Smooth muscle cell (in vitro differentiated cells): ENCODE measurements around the gene NAA38. TPM values are rescaled to one million over a fixed set of nuclear protein-coding genes. Genes with fewer than 3 reads are reported as not detected.

Experiments
- DNase-seq: peaks from one replicate; lab custom pipeline; 2025; ENCODE audit not compliant: unreplicated experiment; lab: John Stamatoyannopoulos, UW
- H2AFZ ChIP-seq: fragments of 200-600 bp; sonication (generic); 2 replicates; pipeline ENCODE4 v1.6.0; 2016; ENCODE audit warnings: antibody characterized with exemption, low read depth, mild to moderate bottlenecking
- H3F3A ChIP-seq: fragments of 200-600 bp; sonication (generic); 2 replicates; pipeline ENCODE4 v1.6.0; 2017; ENCODE audit warnings: antibody characterized with exemption, low read depth
- H3K27ac ChIP-seq: fragments of 200-600 bp; sonication (generic); 2 replicates; pipeline ENCODE4 v1.5.1; 2016; ENCODE audit warnings: low read depth, mild to moderate bottlenecking
- H3K27me3 ChIP-seq: fragments of 200-600 bp; sonication (generic); 2 replicates; pipeline ENCODE4 v1.6.1; 2016; ENCODE audit warnings: low read depth, mild to moderate bottlenecking
- H3K36me3 ChIP-seq: fragments of 200-600 bp; sonication (generic); 2 replicates; pipeline ENCODE4 v1.5.1; 2016; ENCODE audit warnings: low read depth
- H3K4me1 ChIP-seq: fragments of 200-600 bp; sonication (generic); 2 replicates; pipeline ENCODE4 v1.5.1; 2016; ENCODE audit warnings: low read depth
- H3K4me2 ChIP-seq: fragments of 200-600 bp; sonication (generic); 2 replicates; pipeline ENCODE4 v1.6.0; 2016; ENCODE audit warnings: mild to moderate bottlenecking
- H3K4me3 ChIP-seq: fragments of 200-600 bp; sonication (generic); 2 replicates; pipeline ENCODE4 v1.5.1; 2016; ENCODE audit warnings: mild to moderate bottlenecking
- H3K79me2 ChIP-seq: fragments of 200-600 bp; sonication (generic); 2 replicates; pipeline ENCODE4 v1.6.0; 2016; ENCODE audit warnings: low read depth, mild to moderate bottlenecking
- H3K9ac ChIP-seq: fragments of 200-600 bp; sonication (generic); 2 replicates; pipeline ENCODE4 v1.6.0; 2016; ENCODE audit warnings: low read depth
- H3K9me3 ChIP-seq: fragments of 200-600 bp; sonication (generic); replicated peaks from 2 replicates; pipeline ENCODE4 v1.5.1; 2016; ENCODE audit warnings: low read depth
- H4K20me1 ChIP-seq: fragments of 200-600 bp; sonication (generic); 2 replicates; pipeline ENCODE4 v1.6.0; 2016; ENCODE audit warnings: low read depth
- WGBS: methylation state at CpG from one replicate; pipeline ENCODE4 v1.1.7; 2016; ENCODE audit warnings: low lambda C conversion rate; 5-methylcytosine and 5-hydroxymethylcytosine counted together
- polyA plus RNA-seq: library from polyadenylated mRNA; unstranded; fragments of >200 nt; fragmentation: Nextera tagmentation; extraction: Ambion mirVana; gene quantifications from 2 replicates; pipeline ENCODE4 v1.2.1, GENCODE V29; 2016
- total RNA-seq: library from RNA; depleted of rRNA; stranded (reverse); fragments of >200 nt; gene quantifications from 2 replicates; pipeline ENCODE4 v1.2.3, GENCODE V29; 2014
- TF ChIP-seq, protein P1 (sequence below): fragments of 200-600 bp; sonication (generic); IDR thresholded peaks from 2 replicates; pipeline ENCODE4 v1.5.1; 2017; ENCODE audit warnings: borderline replicate concordance, mild to moderate bottlenecking, antibody characterized with exemption; ENCODE audit not compliant: insufficient read depth, poor library complexity, severe bottlenecking

NAA38 gene
- total and polyA plus RNA-seq, 2 experiments from 2014 or later, result 76.4 to 99.4 TPM

DNA sequence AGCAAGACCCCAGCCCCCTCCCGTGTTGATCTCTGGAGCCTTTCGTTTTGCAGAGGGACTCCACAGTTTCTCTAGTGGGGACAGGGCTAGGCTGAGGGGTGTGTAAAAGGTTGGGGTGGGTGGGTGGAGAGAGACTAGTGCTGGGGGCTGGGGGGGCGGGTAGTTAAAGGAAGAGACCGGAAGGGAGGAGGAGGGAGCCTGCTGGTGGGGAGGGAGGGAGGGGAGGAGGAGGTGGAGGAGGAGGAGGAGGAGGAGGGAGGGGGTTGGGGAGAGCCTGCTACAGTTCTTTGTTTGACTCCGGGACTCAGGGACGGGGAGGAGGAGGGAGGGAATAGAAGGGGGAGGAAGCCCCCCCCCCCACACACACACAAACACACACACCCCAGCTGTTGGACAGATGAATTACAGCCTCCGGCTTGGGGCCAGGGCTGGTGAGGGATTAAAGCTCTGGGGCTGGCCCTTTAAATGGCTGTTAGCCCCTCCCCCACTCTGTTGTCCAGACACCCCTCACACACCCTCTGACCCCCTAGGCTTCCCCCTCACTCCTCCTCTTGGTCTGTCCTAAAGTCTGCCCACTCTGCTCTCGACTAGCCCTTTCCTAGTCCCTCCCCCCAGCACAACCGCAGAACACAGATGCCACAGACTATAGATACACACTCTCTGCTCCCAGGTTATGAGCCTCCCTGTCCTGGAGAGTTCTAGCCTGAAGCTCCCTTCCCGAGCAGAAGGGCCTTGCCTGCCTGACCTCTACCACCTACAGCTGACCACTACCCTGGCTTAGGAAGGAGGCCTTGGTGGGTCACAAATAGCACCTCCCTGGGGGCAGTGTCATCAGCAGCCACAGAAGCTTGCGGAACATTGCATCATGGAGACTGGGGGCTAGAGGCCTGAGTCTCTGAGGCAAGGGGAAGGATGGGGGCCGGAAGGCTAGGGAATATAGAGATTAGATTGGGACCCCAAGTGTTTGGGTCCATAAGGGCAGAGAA is 19.0 kb downstream of the NAA38 start:
- peak overlapping the region; percentile 100 for H3K27ac ChIP-seq
- TF ChIP-seq, protein P1, sequence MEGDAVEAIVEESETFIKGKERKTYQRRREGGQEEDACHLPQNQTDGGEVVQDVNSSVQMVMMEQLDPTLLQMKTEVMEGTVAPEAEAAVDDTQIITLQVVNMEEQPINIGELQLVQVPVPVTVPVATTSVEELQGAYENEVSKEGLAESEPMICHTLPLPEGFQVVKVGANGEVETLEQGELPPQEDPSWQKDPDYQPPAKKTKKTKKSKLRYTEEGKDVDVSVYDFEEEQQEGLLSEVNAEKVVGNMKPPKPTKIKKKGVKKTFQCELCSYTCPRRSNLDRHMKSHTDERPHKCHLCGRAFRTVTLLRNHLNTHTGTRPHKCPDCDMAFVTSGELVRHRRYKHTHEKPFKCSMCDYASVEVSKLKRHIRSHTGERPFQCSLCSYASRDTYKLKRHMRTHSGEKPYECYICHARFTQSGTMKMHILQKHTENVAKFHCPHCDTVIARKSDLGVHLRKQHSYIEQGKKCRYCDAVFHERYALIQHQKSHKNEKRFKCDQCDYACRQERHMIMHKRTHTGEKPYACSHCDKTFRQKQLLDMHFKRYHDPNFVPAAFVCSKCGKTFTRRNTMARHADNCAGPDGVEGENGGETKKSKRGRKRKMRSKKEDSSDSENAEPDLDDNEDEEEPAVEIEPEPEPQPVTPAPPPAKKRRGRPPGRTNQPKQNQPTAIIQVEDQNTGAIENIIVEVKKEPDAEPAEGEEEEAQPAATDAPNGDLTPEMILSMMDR, result no peak
- DNase-seq, result no peak
- peak overlapping the region; percentile 90 for H3K4me2 ChIP-seq
- H3F3A ChIP-seq, result peaks cover 49% of the 10 kb centered on the region
- peaks cover 22% of the 10 kb centered on the region for H3K79me2 ChIP-seq
- no peaks in the 10 kb centered on the region for H3K36me3 ChIP-seq
- peak overlapping the region; percentile 100 for H3K9ac ChIP-seq
- no peak overlapping the region for H2AFZ ChIP-seq
- no peaks in the 10 kb centered on the region for H3K9me3 ChIP-seq
- 13% methylated on average over 6 of the region's 12 CpGs for WGBS
- H3K4me1 ChIP-seq, result peaks cover 28% of the 10 kb centered on the region
- no peaks in the 10 kb centered on the region for H3K27me3 ChIP-seq
- H4K20me1 ChIP-seq, result peaks cover 26% of the 10 kb centered on the region
- H3K4me3 ChIP-seq, result peak overlapping the region; percentile 76

GRCh38 chr17:7837408-7838088 is 19.8 kb downstream of the NAA38 start:
- Histone ChIP-seq H3K27me3 (no peaks in the 10 kb centered on the region), H3K9ac (peak overlapping the region; percentile 63), H3K9me3 (no peaks in the 10 kb centered on the region), H3K4me3 (peak overlapping the region; percentile 76), H3K79me2 (peaks cover 22% of the 10 kb centered on the region), H2AFZ (no peak overlapping the region), H4K20me1 (peaks cover 26% of the 10 kb centered on the region), H3K27ac (peak overlapping the region; percentile 100), H3F3A (peaks cover 44% of the 10 kb centered on the region), H3K4me1 (peaks cover 29% of the 10 kb centered on the region), H3K4me2 (peak overlapping the region; percentile 90), H3K36me3 (no peaks in the 10 kb centered on the region)
- WGBS, result 5% methylated on average over 8 of the region's 8 CpGs
- DNase-seq, result no peak
- TF ChIP-seq, protein P1, result no peak

DNA sequence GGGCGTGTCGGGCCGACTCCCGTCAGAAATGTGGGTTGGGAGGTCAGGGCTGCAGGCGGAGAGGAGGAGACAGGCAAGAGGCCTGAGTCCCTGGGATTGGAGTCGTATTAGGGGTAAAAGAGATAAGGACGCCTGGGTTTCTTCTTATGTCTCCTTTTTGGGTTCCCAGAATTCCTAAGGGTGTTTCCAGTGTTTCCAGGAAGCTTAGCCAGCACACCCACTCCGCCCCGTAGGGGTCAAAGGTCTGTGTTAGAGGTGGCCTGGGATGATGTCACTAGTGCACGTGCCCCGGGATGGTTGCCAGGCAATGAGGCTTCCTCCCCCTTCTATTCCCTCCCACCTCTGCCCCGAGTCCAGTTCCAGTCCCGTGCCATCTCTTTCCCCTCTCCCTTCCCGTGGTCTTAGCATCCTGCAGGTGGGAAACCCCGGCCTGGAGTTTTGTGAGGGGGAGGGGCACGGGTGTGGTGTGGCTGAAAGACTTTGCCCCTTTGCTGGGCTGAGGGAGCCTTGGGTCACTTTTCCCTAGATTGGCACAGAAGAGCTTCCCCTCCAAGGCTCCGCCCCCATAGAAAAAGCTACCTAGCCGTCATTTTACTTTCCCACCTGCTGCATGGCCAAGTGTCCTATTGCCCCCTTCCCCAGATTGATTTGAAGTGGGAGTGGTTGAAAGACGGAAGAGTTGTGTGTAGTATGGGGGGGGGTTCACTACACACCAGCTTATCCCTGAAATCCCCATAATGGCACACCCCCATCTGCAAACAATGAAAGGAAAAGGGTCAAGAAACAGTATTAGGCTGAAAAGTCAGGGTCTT is 20.6 kb downstream of the NAA38 start:
- WGBS, result 1% methylated on average over 19 of the region's 19 CpGs
- no peaks in the 10 kb centered on the region for H3K27me3 ChIP-seq
- peaks cover 29% of the 10 kb centered on the region for H3K4me1 ChIP-seq
- peaks cover 22% of the 10 kb centered on the region for H3K79me2 ChIP-seq
- H3K4me3 ChIP-seq, result peak overlapping the region; percentile 76
- H4K20me1 ChIP-seq, result peaks cover 26% of the 10 kb centered on the region
- H2AFZ ChIP-seq, result peak overlapping the region; percentile 6
- H3F3A ChIP-seq, result peaks cover 41% of the 10 kb centered on the region
- H3K4me2 ChIP-seq, result peak overlapping the region; percentile 90
- peak overlapping the region; percentile 89 for H3K9ac ChIP-seq
- no peaks in the 10 kb centered on the region for H3K9me3 ChIP-seq
- no peaks in the 10 kb centered on the region for H3K36me3 ChIP-seq
- DNase-seq, result peak; percentile 82
- peak overlapping the region; percentile 100 for H3K27ac ChIP-seq
- TF ChIP-seq, protein P1, result no peak
